NCI-H1105 (cell line): ENCODE results near the gene OR10T2.
"Not testable (repeated sequence)": the region's sequence is repeated elsewhere in the genome, so short reads cannot be mapped to it uniquely, and the experiment has no call there.

Experiments
- DNase-seq: peaks from one replicate; lab custom pipeline; 2025; lab: John Stamatoyannopoulos, UW

OR10T2 gene

GRCh38 chr1:158356616-158357015 is 42.6 kb downstream of the OR10T2 start:
- no peak for DNase-seq

DNA sequence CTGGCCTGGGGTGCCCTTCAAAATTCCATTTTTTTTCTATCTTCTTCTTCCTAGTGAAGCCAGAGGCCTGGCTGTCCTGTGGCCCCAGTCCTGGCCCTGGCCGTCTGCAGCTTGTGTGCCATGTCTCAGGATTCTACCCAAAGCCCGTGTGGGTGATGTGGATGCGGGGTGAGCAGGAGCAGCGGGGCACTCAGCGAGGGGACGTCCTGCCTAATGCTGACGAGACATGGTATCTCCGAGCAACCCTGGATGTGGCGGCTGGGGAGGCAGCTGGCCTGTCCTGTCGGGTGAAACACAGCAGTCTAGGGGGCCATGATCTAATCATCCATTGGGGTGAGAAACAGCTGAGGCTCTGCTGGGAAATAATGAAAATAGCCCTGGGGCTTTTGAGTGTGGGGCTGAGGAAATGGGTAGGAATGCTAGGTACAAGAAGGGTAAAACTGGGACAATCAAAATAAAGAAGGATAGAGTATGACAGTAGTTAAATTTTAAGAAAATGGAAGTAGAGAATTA is 43.4 kb downstream of the OR10T2 start:
- DNase-seq: no peak

DNA sequence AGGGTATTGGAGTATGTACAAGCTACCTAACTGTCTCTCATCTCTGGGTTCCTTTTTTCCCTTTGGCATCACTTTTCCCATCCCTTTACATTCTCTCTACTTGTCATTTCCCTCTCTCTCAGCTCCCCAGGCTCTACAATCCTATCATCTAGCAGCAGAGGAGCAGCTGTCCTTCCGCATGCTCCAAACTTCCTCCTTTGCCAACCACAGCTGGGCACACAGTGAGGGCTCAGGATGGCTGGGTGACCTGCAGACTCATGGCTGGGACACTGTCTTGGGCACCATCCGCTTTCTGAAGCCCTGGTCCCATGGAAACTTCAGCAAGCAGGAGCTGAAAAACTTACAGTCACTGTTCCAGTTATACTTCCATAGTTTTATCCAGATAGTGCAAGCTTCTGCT is 45.0 kb downstream of the OR10T2 start:
- no peak for DNase-seq

DNA sequence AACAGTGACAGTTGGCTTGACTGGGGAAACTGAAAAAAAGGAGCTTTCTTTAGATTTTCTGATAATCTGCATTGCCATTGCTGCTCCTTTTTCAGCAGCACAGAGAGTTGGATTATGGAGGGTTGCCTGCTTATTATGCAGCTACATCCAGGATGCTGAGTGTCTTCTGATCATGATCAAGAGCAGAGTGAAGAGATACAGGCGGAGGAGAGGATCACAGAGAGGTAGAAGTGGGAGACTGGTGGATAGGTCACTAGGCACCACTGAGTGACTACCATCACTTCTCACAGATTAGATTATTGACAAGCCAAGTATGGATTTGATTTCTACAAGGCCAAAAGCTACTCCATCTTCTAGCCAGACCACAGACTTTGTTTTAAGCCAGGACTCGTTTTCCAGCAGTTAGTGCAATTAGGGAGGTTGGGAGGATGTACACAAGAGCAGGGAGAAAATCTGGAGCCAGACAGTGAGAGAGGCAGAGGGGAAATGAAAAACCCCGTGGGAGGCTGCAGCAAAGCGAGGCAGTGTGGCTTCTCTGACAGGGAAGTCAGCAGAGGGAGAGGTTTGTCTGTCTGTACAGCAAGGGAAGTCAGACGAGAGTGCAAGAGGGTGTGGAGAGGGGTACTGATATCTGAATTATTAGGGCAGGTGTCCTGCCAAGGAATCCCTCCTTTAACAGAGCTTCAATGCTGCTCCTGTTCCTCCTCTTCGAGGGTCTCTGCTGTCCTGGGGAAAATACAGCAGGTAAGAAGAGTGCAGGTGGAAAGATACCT is 45.8 kb downstream of the OR10T2 start, which contains the start of gene CD1E:
TSS of gene CD1E (plus strand) at position 592 of the 773 bp plus-strand sequence. CDS start at position 687, 95 bp downstream.
- DNase-seq: no peak

GRCh38 chr1:158348946-158349345 is 50.3 kb downstream of the OR10T2 start:
- DNase-seq: not testable (repeated sequence)
